ENCODE data around the gene ABCA12. TPM values are rescaled to one million over a fixed set of nuclear protein-coding genes. Genes with fewer than 3 reads are reported as not detected.

ABCA12 gene
- total and polyA plus RNA-seq, 8 donors = 0.03 TPM; not detected in 5

GRCh38 chr2:215015421-215015820, 123.0 kb downstream of the ABCA12 start:
- DNase-seq (no peak), ATAC-seq (no peak), FAIRE-seq (no peak)
- H3K9me3 ChIP-seq = no peaks in the 10 kb centered on the region
- WGBS, 2 donors = 84 to 91% methylated on average over 3 of the region's 3 CpGs
- no peaks in the 10 kb centered on the region for H3K27me3 ChIP-seq
- H3K36me3 ChIP-seq = no peaks in the 10 kb centered on the region
- TF ChIP-seq CTCF (IDR thresholded peaks at IDR 0.05) = no peak
- no peak overlapping the region for H3K27ac ChIP-seq
- intact Hi-C loops (cut with DNase I) = no loop called here
- no peak overlapping the region for H3K4me3 ChIP-seq
- no peaks in the 10 kb centered on the region for H3K4me1 ChIP-seq

- DNase-seq (no peak), FAIRE-seq (no peak), ATAC-seq (no peak)
- Histone ChIP-seq H3K36me3 (no peaks in the 10 kb centered on the region), H3K27ac (no peak overlapping the region), H3K4me3 (no peak overlapping the region), H3K4me1 (no peaks in the 10 kb centered on the region), H3K27me3 (no peaks in the 10 kb centered on the region), H3K9me3 (no peaks in the 10 kb centered on the region)
- WGBS, 2 donors = 49 to 50% methylated on average over 2 of the region's 2 CpGs
- intact Hi-C loops (cut with DNase I) = no loop called here
- no peak for TF ChIP-seq CTCF (IDR thresholded peaks at IDR 0.05)
Measured at GRCh38 chr2:215010390-215010789, 128.0 kb downstream of the ABCA12 start.

GRCh38 chr2:215003001-215003400, 135.4 kb downstream of the ABCA12 start:
- Histone ChIP-seq H3K27ac (no peak overlapping the region), H3K4me3 (no peak overlapping the region), H3K4me1 (no peaks in the 10 kb centered on the region), H3K27me3 (peaks cover 0 to 4% (median 0%) of the 10 kb centered on the region in 4 donors), H3K9me3 (no peaks in the 10 kb centered on the region), H3K36me3 (no peaks in the 10 kb centered on the region)
- ATAC-seq = no peak
- no peak for DNase-seq
- intact Hi-C loops (cut with DNase I) = no loop called here
- no peak for FAIRE-seq
- whole genome bisulfite sequencing, 2 donors = 6 to 7% methylated on average over 4 of the region's 4 CpGs
- TF ChIP-seq CTCF (IDR thresholded peaks at IDR 0.05) = no peak

- Histone ChIP-seq H3K4me1 (no peaks in the 10 kb centered on the region), H3K36me3 (no peaks in the 10 kb centered on the region), H3K27me3 (peaks cover 0 to 4% (median 0%) of the 10 kb centered on the region in 4 donors), H3K4me3 (no peak overlapping the region), H3K27ac (no peak overlapping the region), H3K9me3 (no peaks in the 10 kb centered on the region)
- ATAC-seq (peak in 3 of 4 donors; percentile 38 to 73 (median 52)), FAIRE-seq (no peak), DNase-seq (peak in 1 of 6 donors; percentile 20)
- intact Hi-C loops (cut with DNase I) = no loop called here
- peak in 2 of 4 donors; percentile 28 to 41 for TF ChIP-seq CTCF (IDR thresholded peaks at IDR 0.05)
- 11 to 25% methylated on average over 5 of the region's 5 CpGs for WGBS, 2 donors
Measured at GRCh38 chr2:215002500-215002899, 135.9 kb downstream of the ABCA12 start.

- Histone ChIP-seq H3K4me1 (no peaks in the 10 kb centered on the region), H3K4me3 (no peak overlapping the region), H3K36me3 (no peaks in the 10 kb centered on the region), H3K27me3 (peaks cover 0 to 4% (median 0%) of the 10 kb centered on the region in 4 donors), H3K9me3 (no peaks in the 10 kb centered on the region), H3K27ac (no peak overlapping the region)
- FAIRE-seq (no peak), DNase-seq (no peak), ATAC-seq (no peak)
- no peak for TF ChIP-seq CTCF (IDR thresholded peaks at IDR 0.05)
- intact Hi-C loops (cut with DNase I) = no loop called here
- 48 to 63% methylated on average over 3 of the region's 3 CpGs for WGBS, 2 donors
Measured at GRCh38 chr2:215000721-215001120, 137.7 kb downstream of the ABCA12 start.

Measured in pancreas (tissue), 10 donors.